Keratinocyte (primary cell): ENCODE measurements around the gene NDUFA11. TPM values are rescaled to one million over a fixed set of nuclear protein-coding genes. Genes with fewer than 3 reads are reported as not detected.
"Not testable (repeated sequence)": the region's sequence is repeated elsewhere in the genome, so short reads cannot be mapped to it uniquely, and the experiment has no call there.

Experiments
- DNase-seq: peaks from one replicate; pipeline ENCODE4 v3.0.0-alpha.2; 2011; ENCODE audit warnings: low read depth, missing footprints, low spot score
- FAIRE-seq: peaks from 2 replicates; lab custom pipeline; 2011; peaks lifted over from hg19 to GRCh38; lab: Jason Lieb, UNC
- H2AFZ ChIP-seq: 2 replicates; pipeline ENCODE4 v1.6.0; 2012; ENCODE audit warnings: low read length, control low read depth, inconsistent platforms; ENCODE audit not compliant: control insufficient read depth
- H3K27ac ChIP-seq: 2 replicates; pipeline ENCODE4 v1.5.1; 2011; ENCODE audit warnings: low read length; ENCODE audit not compliant: control insufficient read depth, insufficient read depth
- H3K27me3 ChIP-seq: 3 replicates; pipeline ENCODE4 v1.6.0; 2011; ENCODE audit warnings: low read length; ENCODE audit not compliant: control insufficient read depth, insufficient read depth; ENCODE audit errors: extremely low read depth
- H3K36me3 ChIP-seq, 2 experiments: 2 replicates in 1 of 2; 3 replicates in 1 of 2; pipeline ENCODE4 v1.5.1; 2011; ENCODE audit warnings: low read length in 2 of 2, mild to moderate bottlenecking in 1 of 2; ENCODE audit not compliant: control insufficient read depth in 2 of 2, insufficient read depth in 2 of 2; ENCODE audit errors: extremely low read depth in 1 of 2
- H3K4me1 ChIP-seq: 3 replicates; pipeline ENCODE4 v1.5.1; 2011; ENCODE audit warnings: low read length; ENCODE audit not compliant: control insufficient read depth, insufficient read depth; ENCODE audit errors: extremely low read depth
- H3K4me2 ChIP-seq: 3 replicates; pipeline ENCODE4 v1.6.0; 2011; ENCODE audit warnings: low read depth, low read length; ENCODE audit not compliant: control insufficient read depth, insufficient read depth; ENCODE audit errors: extremely low read depth
- H3K4me3 ChIP-seq, 3 experiments: fragments of 200-600 bp in 1 of 3; sonication (generic) in 1 of 3; 2 replicates in 2 of 3; 3 replicates in 1 of 3; pipeline ENCODE4 v1.5.1; 2011 to 2016; ENCODE audit warnings: low read length in 3 of 3, mild to moderate bottlenecking in 3 of 3, control low read depth in 2 of 3, inconsistent platforms in 1 of 3, low read depth in 1 of 3, mixed read lengths in 1 of 3, mixed run types in 1 of 3, moderate library complexity in 1 of 3; ENCODE audit not compliant: control insufficient read depth in 2 of 3, insufficient read depth in 2 of 3; ENCODE audit errors: extremely low read depth in 1 of 3
- H3K79me2 ChIP-seq: 2 replicates; pipeline ENCODE4 v1.6.0; 2012; ENCODE audit warnings: low read length; ENCODE audit not compliant: control insufficient read depth, insufficient read depth
- H3K9ac ChIP-seq: 3 replicates; pipeline ENCODE4 v1.6.0; 2011; ENCODE audit warnings: low read length; ENCODE audit not compliant: control insufficient read depth, insufficient read depth; ENCODE audit errors: extremely low read depth
- H3K9me1 ChIP-seq: 3 replicates; pipeline ENCODE4 v1.6.0; 2011; ENCODE audit warnings: low read length; ENCODE audit not compliant: control insufficient read depth, insufficient read depth; ENCODE audit errors: extremely low read depth
- H3K9me3 ChIP-seq: 2 replicates; pipeline ENCODE4 v1.5.1; 2012; ENCODE audit warnings: low read depth, low read length; ENCODE audit not compliant: control insufficient read depth
- H4K20me1 ChIP-seq: 3 replicates; pipeline ENCODE4 v1.6.0; 2011; ENCODE audit warnings: low read length; ENCODE audit not compliant: control insufficient read depth, insufficient read depth; ENCODE audit errors: extremely low read depth
- CTCF ChIP-seq, 3 experiments: IDR thresholded peaks in 1 of 3; conservative IDR thresholded peaks in 1 of 3; optimal IDR thresholded peaks in 1 of 3; 2 replicates in 2 of 3; 3 replicates in 1 of 3; pipeline versions ENCODE3 to v1.5.1; 2011; ENCODE audit warnings: low read length in 3 of 3, mild to moderate bottlenecking in 3 of 3, moderate library complexity in 2 of 3, control low read depth in 1 of 3, inconsistent platforms in 1 of 3; ENCODE audit not compliant: insufficient read depth in 2 of 3; ENCODE audit errors: extremely low read depth in 1 of 3
- EZH2 ChIP-seq: IDR thresholded peaks from one replicate; pipeline ENCODE4 v1.6.1; 2012; ENCODE audit warnings: inconsistent platforms, mild to moderate bottlenecking, low read length, moderate library complexity
- dilution Hi-C: fragments of 300-500 bp; cut with MboI; formaldehyde crosslinking; loops from one replicate; pipeline ENCODE4 v1.7.0; 2020; ENCODE audit warnings: low sequenced_read_pairs; ENCODE audit not compliant: extremely low pct_ligation_motif_present
- polyA plus RNA-seq, 5 experiments: library from polyadenylated mRNA; depleted of rRNA in 3 of 5; stranded (reverse) in 3 of 5; stranded (forward) in 1 of 5; unstranded in 1 of 5; fragments of >200 nt; gene quantifications; 1 replicate in 1 of 5; 2 replicates in 3 of 5; 3 replicates in 1 of 5; pipeline versions ENCODE4 v1.2.1 to v1.2.3, GENCODE V29; 2011 to 2012; ENCODE audit warnings: missing spikeins in 2 of 5, low read depth in 1 of 5, low replicate concordance in 1 of 5

The NDUFA11 gene
- polyA plus RNA-seq, 1 donor (not counting 4 experiments of a cell fraction or from before 2014, with no cell fraction given): 122 TPM

- dilution Hi-C loops: no loop called here
- H2AFZ ChIP-seq: no peak overlapping the region
- H3K27ac ChIP-seq: no peak overlapping the region
- no peaks in the 10 kb centered on the region for H3K79me2 ChIP-seq
- peaks cover 19% of the 10 kb centered on the region for H3K4me1 ChIP-seq
- H4K20me1 ChIP-seq: no peaks in the 10 kb centered on the region
- no peaks in the 10 kb centered on the region for H3K9me1 ChIP-seq
- H3K4me2 ChIP-seq: no peak overlapping the region
- H3K36me3 ChIP-seq: no peaks in the 10 kb centered on the region
- H3K27me3 ChIP-seq: no peaks in the 10 kb centered on the region
- DNase-seq (no peak), FAIRE-seq (no peak)
- H3K9me3 ChIP-seq: no peaks in the 10 kb centered on the region
- H3K4me3 ChIP-seq: no peak overlapping the region
- no peak overlapping the region for H3K9ac ChIP-seq
- TF ChIP-seq EZH2 (no peak), CTCF (optimal IDR thresholded peaks at IDR 0.05 in 1 of 3, IDR thresholded peaks at IDR 0.05 in 1 of 3, conservative IDR thresholded peaks at IDR 0.05 in 1 of 3; ENCODE audit: extremely low read depth in 1 of 3, insufficient read depth in 2 of 3, low read length in 3 of 3) (no peak)
These were observed 53.4 kb downstream of the NDUFA11 start for GRCh38 chr19:5850189-5850588.

- FAIRE-seq, dilution Hi-C loops, H3K27ac ChIP-seq: not testable (repeated sequence)
These were observed 55.0 kb downstream of the NDUFA11 start for GRCh38 chr19:5848621-5849020.

GRCh38 chr19:5847846-5848245 is 55.7 kb downstream of the NDUFA11 start:
- H3K27ac ChIP-seq, H3K9me1 ChIP-seq, FAIRE-seq, H4K20me1 ChIP-seq, H3K4me2 ChIP-seq, H3K27me3 ChIP-seq, dilution Hi-C loops, H3K9me3 ChIP-seq, H3K4me3 ChIP-seq, H3K79me2 ChIP-seq, H3K9ac ChIP-seq, H2AFZ ChIP-seq, DNase-seq, H3K36me3 ChIP-seq: not testable (repeated sequence)
- H3K4me1 ChIP-seq: peaks cover 19% of the 10 kb centered on the region

More at GRCh38 chr19:5848621-5849020, 55.0 kb downstream of the NDUFA11 start:
- not testable (repeated sequence) for H3K4me2 ChIP-seq, H3K9me1 ChIP-seq, H3K79me2 ChIP-seq, H4K20me1 ChIP-seq, H3K36me3 ChIP-seq, H3K9ac ChIP-seq, H3K27me3 ChIP-seq, H3K4me3 ChIP-seq, H3K9me3 ChIP-seq, DNase-seq, H2AFZ ChIP-seq
- H3K4me1 ChIP-seq: peaks cover 19% of the 10 kb centered on the region

Other genes with a start within 250 kb of the NDUFA11 start
- 28.5 to 80.5 TPM (median 35.2 TPM) in 3 replicates for gene MICOS13, start 223.3 kb downstream of the NDUFA11 start, polyA plus RNA-seq
- gene HSD11B1L, start 222.8 kb downstream of the NDUFA11 start, polyA plus RNA-seq: 3.3 to 9.1 TPM (median 3.7 TPM) in 3 replicates
- 562 to 1,236 TPM (median 636 TPM) in 3 replicates for gene RPL36, start 213.5 kb downstream of the NDUFA11 start, polyA plus RNA-seq
- 24.2 to 29.6 TPM (median 27.7 TPM) in 3 replicates for gene LONP1, start 183.6 kb downstream of the NDUFA11 start, polyA plus RNA-seq
- not detected in 3 replicates for gene CATSPERD, start 183.2 kb downstream of the NDUFA11 start, polyA plus RNA-seq
- 0.55 to 1.4 TPM (median 0.76 TPM) in 3 replicates for gene PRR22, start 119.0 kb downstream of the NDUFA11 start, polyA plus RNA-seq
- 12.0 to 14.9 TPM (median 14.2 TPM) in 3 replicates for gene DUS3L, start 112.6 kb downstream of the NDUFA11 start, polyA plus RNA-seq
- gene NRTN, start 98.7 kb downstream of the NDUFA11 start, polyA plus RNA-seq: not detected in 3 replicates
- gene FUT6, start 64.1 kb downstream of the NDUFA11 start, polyA plus RNA-seq: not detected in 3 replicates
- gene FUT3, start 52.3 kb downstream of the NDUFA11 start, polyA plus RNA-seq: 2.6 to 3.0 TPM (median 2.9 TPM) in 3 replicates
- 0.03 TPM in 1 of 3 replicates, not detected in the others for gene FUT5, start 33.2 kb downstream of the NDUFA11 start, polyA plus RNA-seq
- 2.1 to 3.0 TPM (median 2.2 TPM) in 3 replicates for gene VMAC, start 1.1 kb upstream of the NDUFA11 start, polyA plus RNA-seq
- gene CAPS, start 10.5 kb upstream of the NDUFA11 start, polyA plus RNA-seq: 1.6 to 3.6 TPM (median 2.7 TPM) in 3 replicates
- gene RANBP3, start 74.3 kb upstream of the NDUFA11 start, polyA plus RNA-seq: 36.4 to 61.4 TPM (median 44.6 TPM) in 3 replicates
- gene RFX2, start 206.7 kb upstream of the NDUFA11 start, polyA plus RNA-seq: 5.8 to 7.3 TPM (median 5.9 TPM) in 3 replicates
- not detected in 3 replicates for gene ACSBG2, start 231.9 kb upstream of the NDUFA11 start, polyA plus RNA-seq